GM12891 (cell line): Measurements from ENCODE around the gene PSMB7. TPM values are rescaled to one million over a fixed set of nuclear protein-coding genes. Genes with fewer than 3 reads are reported as not detected.

Source experiments
- DNase-seq: peaks from one replicate; pipeline ENCODE4 v3.0.0; 2011; ENCODE audit warnings: low spot score; ENCODE audit not compliant: insufficient read length
- FAIRE-seq: peaks from 2 replicates; lab custom pipeline; 2011; peaks lifted over from hg19 to GRCh38; lab: Jason Lieb, UNC
- PAX5 ChIP-seq: IDR thresholded peaks from 2 replicates; pipeline ENCODE4 v1.6.1; 2011; ENCODE audit warnings: low read length, moderate library complexity, mild to moderate bottlenecking; ENCODE audit not compliant: insufficient read depth, severe bottlenecking
- POLR2A ChIP-seq: IDR thresholded peaks from 2 replicates; pipeline ENCODE4 v1.6.1; 2011; ENCODE audit warnings: low read depth, low read length, control low read depth
- POLR2AphosphoS5 ChIP-seq: IDR thresholded peaks from 2 replicates; pipeline ENCODE4 v1.6.1; 2011; ENCODE audit warnings: low read depth, low read length, control low read depth
- POU2F2 ChIP-seq: IDR thresholded peaks from 2 replicates; pipeline ENCODE4 v1.6.1; 2011; ENCODE audit warnings: low read depth, mild to moderate bottlenecking, control low read depth, low read length, moderate library complexity
- SPI1 ChIP-seq: IDR thresholded peaks from 2 replicates; pipeline ENCODE4 v1.6.1; 2011; ENCODE audit warnings: low read depth, low read length, control low read depth
- TAF1 ChIP-seq: IDR thresholded peaks from 2 replicates; pipeline ENCODE4 v1.6.1; 2011; ENCODE audit warnings: low read depth, low read length, control low read depth
- polyA plus RNA-seq: library from polyadenylated mRNA; unstranded; fragments of >200 nt; gene quantifications from one replicate; pipeline ENCODE4 v1.2.1, GENCODE V29; 2012; ENCODE audit warnings: low read depth, missing spikeins, inconsistent platforms; ENCODE audit not compliant: missing spikeins

The PSMB7 gene
- polyA plus RNA-seq: 219 TPM

- FAIRE-seq (peak; percentile 94), DNase-seq (peak; percentile 80)
- TF ChIP-seq POLR2A (peak; percentile 56; the same call in 1 of the 2 replicates), POU2F2 (no peak), PAX5 (no peak), TAF1 (peak; percentile 81), SPI1 (no peak), POLR2AphosphoS5 (peak; percentile 62; the same call in 1 of the 2 replicates)
These were observed at the start of gene PSMB7 for GRCh38 chr9:124415102-124415851. Gene PSMB7 (minus strand): TSS chr9:124415442. CDS start chr9:124415425, 17 bp downstream.

DNA sequence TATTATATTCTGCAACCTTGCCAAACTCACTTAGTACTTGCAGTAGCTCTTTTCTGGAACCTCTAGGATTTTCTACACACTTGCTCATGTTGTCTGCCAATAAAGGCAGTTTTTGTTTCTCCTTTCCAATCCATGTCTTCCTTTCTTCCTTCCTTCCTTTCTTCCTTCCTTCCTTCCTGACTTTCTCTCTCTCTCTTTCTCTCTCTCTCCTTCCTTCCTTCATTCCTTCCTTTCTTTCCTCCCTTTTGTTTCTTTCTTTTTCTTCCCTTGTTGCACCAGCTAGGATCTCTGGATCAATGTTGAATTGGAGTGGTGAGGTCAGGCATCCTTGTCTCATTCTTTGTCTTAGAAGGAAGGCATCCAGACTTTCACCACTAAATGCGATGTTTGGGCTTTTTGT lies 47.5 kb upstream of the PSMB7 start:
- DNase-seq (no peak), FAIRE-seq (no peak)
- no peak for TF ChIP-seq SPI1
- TF ChIP-seq POLR2AphosphoS5: no peak
- TF ChIP-seq POU2F2: no peak
- no peak for TF ChIP-seq POLR2A
- no peak for TF ChIP-seq PAX5

DNA sequence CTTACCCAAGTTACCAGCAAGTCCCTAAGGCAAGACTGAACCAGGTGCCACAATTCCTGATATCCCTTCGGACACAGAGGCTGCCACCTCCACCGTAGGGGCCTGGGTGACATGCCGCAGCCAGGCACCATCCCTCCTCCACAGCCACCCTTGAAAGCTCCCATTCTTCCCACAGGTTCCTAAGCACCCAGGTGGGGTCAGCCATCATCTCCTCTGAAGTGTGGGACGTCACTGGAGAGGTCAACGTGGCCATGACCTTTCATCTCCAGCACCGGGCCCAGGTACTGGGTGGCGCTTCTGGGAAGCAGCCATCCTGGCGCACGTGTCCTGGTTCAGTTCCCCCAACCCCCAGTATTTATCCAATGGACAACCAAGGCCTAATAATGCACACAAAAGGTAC lies 43.2 kb upstream of the PSMB7 start:
- FAIRE-seq (no peak), DNase-seq (peak; percentile 1)

DNA sequence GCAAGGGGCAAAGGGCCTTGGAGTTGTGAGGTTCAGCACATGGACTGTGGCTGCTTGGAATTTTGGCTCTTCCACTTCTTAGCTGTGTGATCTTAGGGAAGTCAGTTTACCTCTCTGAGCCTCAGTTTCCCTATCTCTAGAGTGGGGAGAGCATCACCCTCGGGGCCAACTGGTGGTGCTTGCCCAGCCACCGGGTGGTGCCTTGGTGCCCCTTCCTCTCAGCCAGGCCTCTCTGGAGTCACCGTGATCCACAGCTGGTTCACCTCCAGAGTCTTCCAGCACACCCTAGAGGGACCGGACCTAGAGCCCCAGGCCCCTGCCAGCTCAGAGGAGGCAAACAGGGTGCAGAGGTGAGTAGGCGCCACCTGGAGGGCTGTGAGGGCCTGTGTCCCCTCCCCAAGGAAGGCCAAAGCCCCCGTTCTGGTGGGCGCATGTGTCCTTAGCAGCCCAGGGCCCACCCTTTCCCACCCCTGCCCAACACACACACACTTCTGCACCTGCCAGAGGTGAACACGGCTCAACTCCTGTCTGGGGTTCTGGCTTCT lies 42.7 kb upstream of the PSMB7 start:
- TF ChIP-seq POU2F2: no peak
- no peak for TF ChIP-seq POLR2A
- TF ChIP-seq POLR2AphosphoS5: no peak
- no peak for TF ChIP-seq SPI1
- TF ChIP-seq PAX5: no peak
- TF ChIP-seq TAF1: no peak
- no peak for DNase-seq
- no peak for FAIRE-seq

More for the DNA sequence above, 43.2 kb upstream of the PSMB7 start:
- no peak for TF ChIP-seq POU2F2
- no peak for TF ChIP-seq POLR2A
- no peak for TF ChIP-seq TAF1
- TF ChIP-seq PAX5: no peak
- no peak for TF ChIP-seq SPI1
- TF ChIP-seq POLR2AphosphoS5: no peak

DNA sequence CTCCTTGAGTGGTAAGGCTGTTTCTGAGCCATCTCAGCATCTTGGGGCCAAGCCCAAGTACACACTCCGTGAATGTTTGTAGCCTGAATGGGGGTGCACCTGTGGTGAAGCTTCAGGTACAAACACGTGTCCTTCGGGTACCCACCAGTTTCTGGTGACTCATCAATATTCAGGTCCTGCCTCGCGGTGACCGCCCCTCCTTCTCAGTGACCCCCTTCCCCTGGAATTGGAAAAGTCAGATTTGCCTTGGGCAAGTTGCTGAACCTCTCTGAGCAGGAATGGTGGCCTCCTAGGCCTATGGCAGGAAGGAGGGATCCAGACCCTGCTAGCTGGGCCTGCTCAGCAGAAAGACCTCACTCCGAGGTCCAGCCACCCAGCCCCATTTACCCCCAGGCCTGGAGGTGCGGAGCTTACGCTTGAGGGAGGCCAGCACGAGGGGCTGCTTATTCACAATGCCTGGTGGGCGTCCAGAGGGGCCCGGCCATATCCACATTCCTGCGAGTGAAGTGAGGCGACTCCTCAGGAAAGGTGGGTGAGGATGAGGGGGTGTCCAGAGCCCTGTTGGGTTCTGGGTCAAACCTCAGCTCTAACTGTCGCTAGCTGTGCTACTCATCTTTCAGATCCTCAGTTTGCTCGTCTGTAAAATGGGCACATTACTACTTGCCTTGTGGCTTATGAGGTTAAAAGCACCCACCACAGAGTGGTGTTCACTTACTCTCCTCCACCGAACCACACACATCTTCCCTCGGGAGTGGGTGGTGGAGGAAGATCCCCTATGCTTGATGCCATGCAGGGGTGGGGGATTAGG lies 42.0 kb upstream of the PSMB7 start:
- TF ChIP-seq SPI1: no peak
- no peak for TF ChIP-seq POLR2A
- no peak for TF ChIP-seq POLR2AphosphoS5
- TF ChIP-seq PAX5: no peak
- TF ChIP-seq TAF1: no peak
- TF ChIP-seq POU2F2: no peak
- no peak for FAIRE-seq
- no peak for DNase-seq

- no peak for FAIRE-seq
- DNase-seq: no peak
- TF ChIP-seq POU2F2: no peak
- no peak for TF ChIP-seq TAF1
- TF ChIP-seq SPI1: no peak
- no peak for TF ChIP-seq POLR2A
- no peak for TF ChIP-seq PAX5
- no peak for TF ChIP-seq POLR2AphosphoS5
These were observed 41.3 kb upstream of the PSMB7 start for GRCh38 chr9:124456341-124457078.

DNA sequence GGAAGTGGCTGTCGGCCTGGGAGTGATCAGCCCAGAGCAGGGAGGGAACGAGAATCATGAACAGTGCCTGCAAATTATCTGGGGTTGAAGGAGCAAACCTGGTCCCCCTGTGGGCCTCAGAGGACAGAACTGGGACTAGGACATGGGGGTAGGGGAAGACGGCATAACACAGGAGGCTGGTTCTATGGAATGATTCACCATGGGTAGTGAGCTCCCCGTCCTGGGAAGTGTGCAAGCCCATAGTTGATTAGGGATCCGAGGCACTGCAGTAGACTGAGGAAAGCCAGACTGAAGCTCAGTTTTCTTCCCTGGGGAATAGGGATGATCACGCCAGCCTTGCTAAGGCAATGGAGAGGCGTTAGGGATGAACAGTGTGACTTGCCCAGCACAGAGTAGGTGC lies 40.6 kb upstream of the PSMB7 start:
- no peak for DNase-seq
- no peak for TF ChIP-seq TAF1
- no peak for TF ChIP-seq PAX5
- no peak for TF ChIP-seq SPI1
- TF ChIP-seq POU2F2: no peak
- no peak for TF ChIP-seq POLR2A
- TF ChIP-seq POLR2AphosphoS5: no peak
- no peak for FAIRE-seq

DNA sequence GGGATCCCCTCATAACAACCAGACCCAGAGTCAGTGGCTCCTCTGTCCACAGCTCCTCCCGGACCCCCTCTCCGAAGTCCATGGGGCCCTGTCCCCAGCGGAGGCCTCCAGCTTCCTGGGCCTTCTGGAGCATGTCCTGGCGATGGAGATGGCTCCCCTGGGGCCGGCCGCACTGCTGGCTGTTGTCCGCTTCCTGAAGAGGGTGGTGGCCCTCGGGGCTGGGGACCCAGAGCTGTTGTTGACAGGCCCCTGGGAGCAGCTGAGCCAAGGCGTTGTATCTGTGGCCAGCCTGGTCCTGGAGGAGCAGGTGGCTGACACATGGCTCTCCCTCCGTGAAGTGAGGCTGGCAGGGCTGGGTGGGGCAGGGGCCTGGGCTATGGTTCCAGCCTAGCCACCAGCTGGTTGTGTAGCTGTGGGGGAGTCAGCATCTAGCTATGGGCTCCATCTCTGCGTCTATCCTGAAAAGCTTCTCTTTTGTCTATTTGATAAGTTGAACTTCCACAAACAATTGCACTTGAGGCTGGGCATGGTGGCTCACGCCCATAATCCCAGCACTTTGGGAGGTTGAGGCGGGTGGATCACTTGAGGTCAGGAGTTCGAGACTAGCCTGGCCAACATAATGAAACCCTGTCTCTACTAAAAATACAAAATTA lies 39.7 kb upstream of the PSMB7 start:
- no peak for DNase-seq
- TF ChIP-seq POLR2AphosphoS5 (no peak), TAF1 (no peak), SPI1 (no peak), POLR2A (no peak), PAX5 (no peak), POU2F2 (no peak)
- no peak for FAIRE-seq
